ENCODE measurements around the gene MFSD1. TPM values are rescaled to one million over a fixed set of nuclear protein-coding genes. Genes with fewer than 3 reads are reported as not detected.

Gene MFSD1
- total and polyA plus RNA-seq, 2 of the 13 experiments (the other 11 are each of a cell fraction or from before 2014, with no cell fraction given) = 17.3 to 37.9 TPM

GRCh38 chr3:158801696-158802408, at the start of gene MFSD1 (continued):
- TF ChIP-seq RELA (CRISPR knock-in tag; IDR thresholded peaks at IDR 0.05) = no peak; the same call in 1 of the 2 replicates
- TF ChIP-seq, protein P1, sequence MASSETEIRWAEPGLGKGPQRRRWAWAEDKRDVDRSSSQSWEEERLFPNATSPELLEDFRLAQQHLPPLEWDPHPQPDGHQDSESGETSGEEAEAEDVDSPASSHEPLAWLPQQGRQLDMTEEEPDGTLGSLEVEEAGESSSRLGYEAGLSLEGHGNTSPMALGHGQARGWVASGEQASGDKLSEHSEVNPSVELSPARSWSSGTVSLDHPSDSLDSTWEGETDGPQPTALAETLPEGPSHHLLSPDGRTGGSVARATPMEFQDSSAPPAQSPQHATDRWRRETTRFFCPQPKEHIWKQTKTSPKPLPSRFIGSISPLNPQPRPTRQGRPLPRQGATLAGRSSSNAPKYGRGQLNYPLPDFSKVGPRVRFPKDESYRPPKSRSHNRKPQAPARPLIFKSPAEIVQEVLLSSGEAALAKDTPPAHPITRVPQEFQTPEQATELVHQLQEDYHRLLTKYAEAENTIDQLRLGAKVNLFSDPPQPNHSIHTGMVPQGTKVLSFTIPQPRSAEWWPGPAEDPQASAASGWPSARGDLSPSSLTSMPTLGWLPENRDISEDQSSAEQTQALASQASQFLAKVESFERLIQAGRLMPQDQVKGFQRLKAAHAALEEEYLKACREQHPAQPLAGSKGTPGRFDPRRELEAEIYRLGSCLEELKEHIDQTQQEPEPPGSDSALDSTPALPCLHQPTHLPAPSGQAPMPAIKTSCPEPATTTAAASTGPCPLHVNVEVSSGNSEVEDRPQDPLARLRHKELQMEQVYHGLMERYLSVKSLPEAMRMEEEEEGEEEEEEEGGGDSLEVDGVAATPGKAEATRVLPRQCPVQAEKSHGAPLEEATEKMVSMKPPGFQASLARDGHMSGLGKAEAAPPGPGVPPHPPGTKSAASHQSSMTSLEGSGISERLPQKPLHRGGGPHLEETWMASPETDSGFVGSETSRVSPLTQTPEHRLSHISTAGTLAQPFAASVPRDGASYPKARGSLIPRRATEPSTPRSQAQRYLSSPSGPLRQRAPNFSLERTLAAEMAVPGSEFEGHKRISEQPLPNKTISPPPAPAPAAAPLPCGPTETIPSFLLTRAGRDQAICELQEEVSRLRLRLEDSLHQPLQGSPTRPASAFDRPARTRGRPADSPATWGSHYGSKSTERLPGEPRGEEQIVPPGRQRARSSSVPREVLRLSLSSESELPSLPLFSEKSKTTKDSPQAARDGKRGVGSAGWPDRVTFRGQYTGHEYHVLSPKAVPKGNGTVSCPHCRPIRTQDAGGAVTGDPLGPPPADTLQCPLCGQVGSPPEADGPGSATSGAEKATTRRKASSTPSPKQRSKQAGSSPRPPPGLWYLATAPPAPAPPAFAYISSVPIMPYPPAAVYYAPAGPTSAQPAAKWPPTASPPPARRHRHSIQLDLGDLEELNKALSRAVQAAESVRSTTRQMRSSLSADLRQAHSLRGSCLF (CRISPR knock-in tag; IDR thresholded peaks at IDR 0.05; ENCODE audit: borderline replicate concordance) = no peak
- TF ChIP-seq UBTF (CRISPR knock-in tag; IDR thresholded peaks at IDR 0.05) = peak; percentile 71
- TF ChIP-seq ZFX (CRISPR knock-in tag; IDR thresholded peaks at IDR 0.05; ENCODE audit: low read depth) = peak; percentile 96
- TF ChIP-seq ATF7-NPFF (CRISPR knock-in tag; IDR thresholded peaks at IDR 0.05; ENCODE audit: low read depth) = peak; percentile 70; the same call in 1 of the 2 replicates
- TF ChIP-seq ZNF709 (CRISPR knock-in tag; IDR thresholded peaks at IDR 0.05) = no peak; the same call in 1 of the 2 replicates
- 0 out of 2 replicates have a peak, but pooled peaks have one; percentile 18 for TF ChIP-seq AHDC1 (CRISPR knock-in tag; IDR thresholded peaks at IDR 0.05; ENCODE audit: borderline replicate concordance)
- peak; percentile 43; the same call in 1 of the 2 replicates for TF ChIP-seq ZFP82 (CRISPR knock-in tag; IDR thresholded peaks at IDR 0.05; ENCODE audit: borderline replicate concordance)
- peak; percentile 88; the same call in 1 of the 2 replicates for TF ChIP-seq RXRA (CRISPR knock-in tag; IDR thresholded peaks at IDR 0.05)
- TF ChIP-seq ZNF670 (CRISPR knock-in tag; IDR thresholded peaks at IDR 0.05; ENCODE audit: borderline replicate concordance) = peak; percentile 83; the same call in 1 of the 2 replicates
- TF ChIP-seq MNT (IDR thresholded peaks at IDR 0.05) = peak; percentile 92
- peak; percentile 100 for TF ChIP-seq SAP130 (CRISPR knock-in tag; IDR thresholded peaks at IDR 0.05; ENCODE audit: low read depth)
- TF ChIP-seq ZNF44 (CRISPR knock-in tag; IDR thresholded peaks at IDR 0.05) = peak; percentile 86; the same call in 1 of the 2 replicates
- TF ChIP-seq HCFC1 (IDR thresholded peaks at IDR 0.05; ENCODE audit: low read depth, low read length) = no peak

All from HepG2 (cell line).